IMR-90 (cell line): ENCODE data around the gene AGBL2. TPM values are rescaled to one million over a fixed set of nuclear protein-coding genes. Genes with fewer than 3 reads are reported as not detected.
"Not testable (repeated sequence)": the region's sequence is repeated elsewhere in the genome, so short reads cannot be mapped to it uniquely, and the experiment has no call there.

Source experiments
- ATAC-seq: fragments of 200-7000 bp; cut with Tn5 transposase; 2 replicates; pipeline ENCODE4 v1.9.1; 2020; ENCODE audit warnings: low read depth, mild to moderate bottlenecking, moderate library complexity
- BruUV-seq: library from RNA; stranded (reverse); fragments of 400-500 nt; replicated peaks from 2 replicates; lab custom pipeline; 2021; lab: Mats Ljungman, UMichigan
- CTCF ChIA-PET: fragments of 300-600 bp; formaldehyde crosslinking; extraction: SDS; loops from one replicate; lab custom pipeline; 2021; ENCODE audit warnings: antibody characterized with exemption; lab: Yijun Ruan, JAX
- POLR2A ChIA-PET: fragments of 300-600 bp; sonication (Branson Sonifier 250); formaldehyde crosslinking; loops from one replicate; lab custom pipeline; 2022; ENCODE audit warnings: antibody characterized with exemption; ENCODE audit not compliant: unreplicated experiment; lab: Charles Lee
- DNase-seq: peaks from one replicate; pipeline ENCODE4 v3.0.0; 2013
- H2AFZ ChIP-seq: replicated peaks from 2 replicates; pipeline ENCODE3; 2013; ENCODE audit warnings: low read length, mild to moderate bottlenecking; ENCODE audit not compliant: poor library complexity
- H2AK5ac ChIP-seq: 2 replicates; pipeline ENCODE4 v1.6.1; 2013; ENCODE audit warnings: low read depth, low read length, inconsistent platforms
- H2AK9ac ChIP-seq: replicated peaks from 2 replicates; pipeline ENCODE3; 2013; ENCODE audit warnings: mild to moderate bottlenecking, low read depth, low read length, moderate library complexity; ENCODE audit not compliant: poor library complexity
- H2BK120ac ChIP-seq: 2 replicates; pipeline ENCODE4 v1.6.1; 2013; ENCODE audit warnings: low read depth, low read length, inconsistent platforms
- H2BK15ac ChIP-seq: 3 replicates; pipeline ENCODE4 v1.6.1; 2013; ENCODE audit warnings: low read depth, low read length, inconsistent platforms
- H2BK20ac ChIP-seq: 2 replicates; pipeline ENCODE4 v1.6.1; 2013; ENCODE audit warnings: low read depth, mild to moderate bottlenecking, inconsistent platforms, low read length, moderate library complexity
- H2BK5ac ChIP-seq: 2 replicates; pipeline ENCODE4 v1.6.1; 2013; ENCODE audit warnings: mild to moderate bottlenecking, low read depth, low read length, inconsistent platforms; ENCODE audit not compliant: poor library complexity, severe bottlenecking
- H3K14ac ChIP-seq: replicated peaks from 2 replicates; pipeline ENCODE4 v1.6.1; 2013; ENCODE audit warnings: low read depth, low read length, inconsistent platforms
- H3K18ac ChIP-seq: 2 replicates; pipeline ENCODE4 v1.6.1; 2013; ENCODE audit warnings: low read depth, low read length, control low read depth
- H3K23ac ChIP-seq: 2 replicates; pipeline ENCODE4 v1.6.1; 2013; ENCODE audit warnings: low read depth, low read length, inconsistent platforms
- H3K27ac ChIP-seq: 2 replicates; pipeline ENCODE4 v1.5.1; 2013; ENCODE audit warnings: mild to moderate bottlenecking, control low read depth, low read length; ENCODE audit not compliant: insufficient read depth
- H3K27me3 ChIP-seq: 2 replicates; pipeline ENCODE4 v1.6.1; 2013; ENCODE audit warnings: low read length; ENCODE audit not compliant: control insufficient read depth, insufficient read depth
- H3K36me3 ChIP-seq: 2 replicates; pipeline ENCODE4 v1.6.1; 2013; ENCODE audit warnings: low read length, mixed read lengths; ENCODE audit not compliant: control insufficient read depth, insufficient read depth
- H3K4ac ChIP-seq: 2 replicates; pipeline ENCODE4 v1.6.1; 2013; ENCODE audit warnings: low read depth, low read length, inconsistent platforms
- H3K4me1 ChIP-seq: 2 replicates; pipeline ENCODE4 v1.6.1; 2013; ENCODE audit warnings: low read length, mixed read lengths; ENCODE audit not compliant: control insufficient read depth, insufficient read depth
- H3K4me2 ChIP-seq: 2 replicates; pipeline ENCODE4 v1.6.1; 2013; ENCODE audit warnings: low read depth, mild to moderate bottlenecking, control low read depth, low read length, moderate library complexity
- H3K4me3 ChIP-seq: 2 replicates; pipeline ENCODE4 v1.5.1; 2013; ENCODE audit warnings: low read depth, mild to moderate bottlenecking, control low read depth, low read length, moderate library complexity; ENCODE audit not compliant: insufficient read depth
- H3K56ac ChIP-seq: 2 replicates; pipeline ENCODE4 v1.6.1; 2013; ENCODE audit warnings: low read length, inconsistent platforms; ENCODE audit not compliant: insufficient read depth; ENCODE audit errors: extremely low read depth
- H3K79me1 ChIP-seq, 2 experiments: 2 replicates each; pipeline ENCODE4 v1.6.1; 2013; ENCODE audit warnings: low read length in 2 of 2, inconsistent platforms in 1 of 2, low read depth in 1 of 2
- H3K9ac ChIP-seq: 2 replicates; pipeline ENCODE4 v1.6.1; 2013; ENCODE audit warnings: low read depth, low read length, control low read depth
- H3K9me1 ChIP-seq: 2 replicates; pipeline ENCODE4 v1.6.1; 2013; ENCODE audit warnings: low read length, inconsistent platforms; ENCODE audit not compliant: insufficient read depth
- H3K9me3 ChIP-seq: 2 replicates; pipeline ENCODE4 v1.6.1; 2013; ENCODE audit warnings: low read length; ENCODE audit not compliant: control insufficient read depth, insufficient read depth
- H4K20me1 ChIP-seq: 2 replicates; pipeline ENCODE4 v1.6.1; 2013; ENCODE audit warnings: low read length, inconsistent platforms; ENCODE audit not compliant: insufficient read depth
- H4K5ac ChIP-seq: 2 replicates; pipeline ENCODE4 v1.6.1; 2013; ENCODE audit warnings: mild to moderate bottlenecking, low read depth, low read length, control low read depth
- H4K8ac ChIP-seq, 2 experiments: 2 replicates each; pipeline ENCODE4 v1.6.1; 2013; ENCODE audit warnings: low read depth in 2 of 2, low read length in 2 of 2, control low read depth in 1 of 2, inconsistent platforms in 1 of 2
- H4K91ac ChIP-seq: 2 replicates; pipeline ENCODE4 v1.6.1; 2013; ENCODE audit warnings: low read depth, low read length, inconsistent platforms; ENCODE audit not compliant: insufficient read depth
- CEBPB ChIP-seq: IDR thresholded peaks from 2 replicates; pipeline ENCODE4 v1.6.1; 2012; ENCODE audit warnings: low read depth, low read length, improper control_type of control experiment
- WGBS, 2 experiments: methylation state at CpG; one replicate each; pipeline versions ENCODE4 v1.1.5 to v1.1.7; 2013; ENCODE audit warnings: missing lambda C conversion rate in 2 of 2; ENCODE audit not compliant: insufficient read length in 1 of 2; ENCODE audit errors: extremely low coverage in 2 of 2; 5-methylcytosine and 5-hydroxymethylcytosine counted together
- dilution Hi-C: fragments of 300-500 bp; cut with HindIII; formaldehyde crosslinking; loops from one replicate; pipeline ENCODE4 v1.14.3; 2018; ENCODE audit warnings: low sequenced_read_pairs; ENCODE audit not compliant: unreplicated experiment
- in situ Hi-C: fragments of 300-500 bp; cut with MboI; formaldehyde crosslinking; loops from 3 replicates; pipeline ENCODE4 v1.14.3; 2019; ENCODE audit warnings: low sequenced_read_pairs, inconsistent platforms, mixed read lengths
- intact Hi-C: fragments of 100-400 bp; cut with micrococcal nuclease; formaldehyde crosslinking; loops from 2 replicates; pipeline ENCODE4 v1.10.0; 2022
- polyA plus RNA-seq, 3 experiments: library from polyadenylated mRNA; depleted of rRNA; stranded (reverse); fragments of >200 nt; gene quantifications; 2 replicates each; pipeline ENCODE4 v1.2.3, GENCODE V29; 2012; ENCODE audit warnings: low replicate concordance in 1 of 3
- total RNA-seq: library from RNA; depleted of rRNA; stranded (reverse); fragments of >200 nt; gene quantifications from 2 replicates; pipeline ENCODE4 v1.2.3, GENCODE V29; 2012

AGBL2 gene
- total and polyA plus RNA-seq, 2 of the 4 experiments (the other 2 are of a cell fraction): 0.36 to 1.2 TPM

- H3K4me3 ChIP-seq, H4K91ac ChIP-seq, H3K9me3 ChIP-seq, H3K4ac ChIP-seq, H3K23ac ChIP-seq, H2AK5ac ChIP-seq, H4K5ac ChIP-seq, H3K4me1 ChIP-seq, H3K27ac ChIP-seq, H3K56ac ChIP-seq, ATAC-seq, H3K36me3 ChIP-seq, H3K14ac ChIP-seq, H2AFZ ChIP-seq, H3K27me3 ChIP-seq, BruUV-seq, dilution Hi-C loops, POLR2A ChIA-PET, H4K20me1 ChIP-seq, H2BK20ac ChIP-seq, H2AK9ac ChIP-seq, H3K9me1 ChIP-seq, H2BK5ac ChIP-seq, H3K9ac ChIP-seq, H3K4me2 ChIP-seq, H4K8ac ChIP-seq, CTCF ChIA-PET, H2BK120ac ChIP-seq, H3K18ac ChIP-seq, H2BK15ac ChIP-seq, DNase-seq: not testable (repeated sequence)
- in situ Hi-C loops: loop anchor here (5.0 kb wide), 1 partner anchor 72 kb away; no protein-coding TSS in a partner anchor
- intact Hi-C loops: loop anchor here (5.0 kb wide), 1 partner anchor 212 kb away; no protein-coding TSS in a partner anchor
- no CpG with 5 or more reads among the region's 6 CpGs for WGBS, 2 experiments
- TF ChIP-seq CEBPB: 0 out of 2 replicates have a peak, but pooled peaks have one; percentile 17
- H3K79me1 ChIP-seq: peaks cover 14 to 35% of the 10 kb centered on the region in 2 experiments; a peak in 2 of 4 replicates
These were observed 74.7 kb downstream of the AGBL2 start for GRCh38 chr11:47640506-47640905.

- H3K79me1 ChIP-seq: peaks cover 11 to 25% of the 10 kb centered on the region in 2 experiments; a peak in 3 of 4 replicates
- dilution Hi-C loops, H3K27me3 ChIP-seq, ATAC-seq, POLR2A ChIA-PET, H2BK20ac ChIP-seq, CTCF ChIA-PET, H2BK5ac ChIP-seq, H3K56ac ChIP-seq, H2AK9ac ChIP-seq, in situ Hi-C loops, H2AK5ac ChIP-seq, H4K5ac ChIP-seq, DNase-seq, H2AFZ ChIP-seq, H3K14ac ChIP-seq, H3K27ac ChIP-seq, H3K9me1 ChIP-seq, H3K9ac ChIP-seq, H3K4me1 ChIP-seq, H3K9me3 ChIP-seq, BruUV-seq, H4K8ac ChIP-seq, H3K4ac ChIP-seq, H3K4me2 ChIP-seq, H2BK120ac ChIP-seq, H3K18ac ChIP-seq, H3K23ac ChIP-seq, H4K91ac ChIP-seq, H3K4me3 ChIP-seq, H4K20me1 ChIP-seq, intact Hi-C loops, H2BK15ac ChIP-seq: not testable (repeated sequence)
- WGBS, 2 experiments: no CpG with 5 or more reads among the region's 11 CpGs
- H3K36me3 ChIP-seq: peaks cover 24% of the 10 kb centered on the region
These were observed 78.8 kb downstream of the AGBL2 start for GRCh38 chr11:47636331-47636730.
